GM12872 (cell line): ENCODE results near the gene ALKBH4.
A peak's percentile ranks its signal among the peaks of the same experiment; 100 is the strongest.

Experiments used
- CTCF ChIP-seq: IDR thresholded peaks from 3 replicates; pipeline ENCODE4 v1.5.1; 2011; ENCODE audit warnings: low read depth, mild to moderate bottlenecking, low read length, moderate library complexity; ENCODE audit not compliant: insufficient read depth

ALKBH4 gene

DNA sequence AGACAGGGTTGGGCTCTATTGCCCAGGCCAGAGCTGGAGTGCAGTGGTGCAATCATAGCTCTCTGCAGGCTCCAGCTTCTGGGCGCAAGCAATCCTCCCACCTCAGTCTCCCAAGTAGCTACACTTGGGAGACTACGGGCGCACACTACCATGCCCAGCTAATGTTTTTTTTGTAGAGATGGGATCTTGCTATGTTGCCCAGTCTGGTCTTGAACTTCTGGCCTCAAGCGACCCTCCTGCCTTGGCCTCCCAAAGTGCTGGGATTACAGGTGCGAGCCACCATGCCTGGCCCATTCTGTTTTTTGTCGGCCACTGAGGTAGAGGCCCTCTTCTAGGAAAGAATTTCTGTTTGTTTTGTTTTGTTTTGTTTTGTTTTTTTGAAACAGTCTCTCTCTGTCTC, 12.2 kb downstream of the ALKBH4 start:
- TF ChIP-seq CTCF = no peak

GRCh38 chr7:102451371-102452054, 13.2 kb downstream of the ALKBH4 start:
- TF ChIP-seq CTCF = no peak

DNA sequence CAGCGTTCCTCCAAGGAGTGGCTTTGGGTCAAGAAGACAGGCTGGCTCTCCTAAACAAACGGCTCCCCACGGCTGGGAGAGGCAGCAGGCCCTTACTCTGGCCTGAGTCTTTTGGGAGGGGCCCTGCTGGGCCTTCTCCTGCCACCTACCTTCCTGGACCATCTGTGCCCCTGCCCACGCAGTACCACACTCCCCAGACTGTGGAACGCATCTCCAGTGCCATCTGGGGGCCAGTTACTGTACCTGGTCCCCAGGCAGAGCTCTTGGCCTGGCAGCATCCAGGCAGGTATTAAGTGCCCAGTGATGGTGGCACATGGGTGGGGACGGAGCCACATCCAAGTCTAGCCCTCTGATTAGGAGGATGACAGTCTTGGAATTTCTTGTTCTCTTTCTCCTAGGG, 14.4 kb downstream of the ALKBH4 start:
- TF ChIP-seq CTCF = peak; percentile 78

DNA sequence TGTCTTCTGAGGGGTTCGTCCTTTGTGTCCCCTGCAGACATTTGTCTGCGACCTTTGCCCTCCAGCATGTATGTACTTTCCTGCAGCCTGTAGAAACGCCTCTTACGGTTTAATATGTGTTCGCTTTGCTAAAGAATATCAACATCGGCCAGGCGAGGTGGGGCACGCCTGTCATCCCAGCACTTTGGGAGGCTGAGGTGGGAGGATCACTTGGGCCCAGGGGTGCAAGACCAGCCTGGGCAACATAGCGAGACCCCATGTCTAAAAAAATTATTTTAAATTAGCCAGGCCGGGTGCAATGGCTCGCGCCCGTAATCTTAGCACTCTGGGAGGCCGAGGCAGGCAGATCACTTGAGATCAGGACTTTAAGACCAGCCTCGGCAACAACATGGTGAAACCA, 15.5 kb downstream of the ALKBH4 start:
- no peak for TF ChIP-seq CTCF

DNA sequence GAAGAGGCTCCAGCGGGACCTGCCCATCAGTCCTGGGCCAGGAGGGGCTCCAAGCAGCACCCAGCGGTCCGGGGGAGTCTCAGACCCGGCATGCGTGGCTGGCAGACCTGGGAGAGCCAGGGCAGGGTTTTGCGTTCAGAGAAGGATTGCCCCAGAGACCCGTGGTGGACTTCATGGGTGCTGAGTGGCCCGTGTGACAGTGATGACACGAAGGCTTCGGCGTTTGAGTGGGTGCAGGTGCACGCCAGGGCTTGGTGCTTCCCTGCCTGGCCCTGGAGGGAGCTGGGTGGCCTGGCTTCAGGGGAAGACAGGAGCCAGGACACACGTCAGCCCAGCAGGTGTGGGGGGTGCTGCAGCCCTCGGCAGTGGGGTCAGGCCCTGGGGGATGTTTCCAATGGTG, 17.4 kb downstream of the ALKBH4 start:
- no peak for TF ChIP-seq CTCF

DNA sequence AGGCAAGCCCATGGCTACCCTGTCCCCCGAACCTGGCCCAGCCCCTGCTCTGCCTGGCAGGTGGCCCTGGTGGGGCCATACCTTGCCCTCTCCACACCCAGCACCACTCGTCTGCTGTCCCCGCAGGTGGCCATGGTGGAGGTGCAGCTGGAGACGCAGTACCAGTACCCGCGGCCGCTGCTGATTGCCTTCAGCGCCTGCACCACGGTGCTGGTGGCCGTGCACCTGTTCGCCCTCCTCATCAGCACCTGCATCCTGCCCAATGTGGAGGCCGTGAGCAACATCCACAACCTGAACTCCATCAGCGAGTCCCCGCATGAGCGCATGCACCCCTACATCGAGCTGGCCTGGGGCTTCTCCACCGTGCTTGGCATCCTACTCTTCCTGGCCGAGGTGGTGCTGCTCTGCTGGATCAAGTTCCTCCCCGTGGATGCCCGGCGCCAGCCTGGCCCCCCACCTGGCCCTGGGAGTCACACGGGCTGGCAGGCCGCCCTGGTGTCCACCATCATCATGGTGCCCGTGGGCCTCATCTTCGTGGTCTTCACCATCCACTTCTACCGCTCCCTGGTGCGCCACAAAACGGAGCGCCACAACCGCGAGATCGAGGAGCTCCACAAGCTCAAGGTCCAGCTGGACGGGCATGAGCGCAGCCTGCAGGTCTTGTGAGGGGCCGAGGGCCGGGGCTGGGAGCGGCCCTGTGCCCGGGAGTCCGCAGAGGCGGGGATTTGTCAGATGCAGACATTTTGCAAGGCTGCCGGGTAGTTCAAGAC, 18.1 kb downstream of the ALKBH4 start:
- no peak for TF ChIP-seq CTCF

DNA sequence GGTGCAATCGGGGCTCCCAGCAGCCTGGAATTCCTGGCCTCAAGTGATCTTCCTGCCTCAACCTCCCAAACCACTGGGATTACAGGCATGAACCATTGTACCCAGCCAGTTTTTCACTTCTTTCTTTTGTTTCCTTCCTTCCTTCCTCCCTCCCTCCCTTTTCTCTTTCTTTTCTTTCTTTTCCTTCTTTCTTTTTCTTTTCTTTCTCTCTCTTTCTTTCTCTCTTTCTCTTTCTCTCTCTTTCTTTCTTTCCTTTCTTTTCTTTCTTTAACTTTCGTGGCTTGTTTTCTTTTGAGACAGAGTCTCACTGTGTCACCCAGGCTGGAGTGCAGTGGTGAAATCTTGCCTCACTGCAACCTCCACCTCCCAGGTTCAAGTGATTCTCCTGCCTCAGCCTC, 19.0 kb downstream of the ALKBH4 start:
- TF ChIP-seq CTCF = no peak
